Measurements from ENCODE around the gene RAPGEF1. TPM values are rescaled to one million over a fixed set of nuclear protein-coding genes. Genes with fewer than 3 reads are reported as not detected.

The RAPGEF1 gene
- polyA plus RNA-seq, 2 of the 4 experiments (the other 2 are of a cell fraction), result 21.6 to 27.7 TPM

DNA sequence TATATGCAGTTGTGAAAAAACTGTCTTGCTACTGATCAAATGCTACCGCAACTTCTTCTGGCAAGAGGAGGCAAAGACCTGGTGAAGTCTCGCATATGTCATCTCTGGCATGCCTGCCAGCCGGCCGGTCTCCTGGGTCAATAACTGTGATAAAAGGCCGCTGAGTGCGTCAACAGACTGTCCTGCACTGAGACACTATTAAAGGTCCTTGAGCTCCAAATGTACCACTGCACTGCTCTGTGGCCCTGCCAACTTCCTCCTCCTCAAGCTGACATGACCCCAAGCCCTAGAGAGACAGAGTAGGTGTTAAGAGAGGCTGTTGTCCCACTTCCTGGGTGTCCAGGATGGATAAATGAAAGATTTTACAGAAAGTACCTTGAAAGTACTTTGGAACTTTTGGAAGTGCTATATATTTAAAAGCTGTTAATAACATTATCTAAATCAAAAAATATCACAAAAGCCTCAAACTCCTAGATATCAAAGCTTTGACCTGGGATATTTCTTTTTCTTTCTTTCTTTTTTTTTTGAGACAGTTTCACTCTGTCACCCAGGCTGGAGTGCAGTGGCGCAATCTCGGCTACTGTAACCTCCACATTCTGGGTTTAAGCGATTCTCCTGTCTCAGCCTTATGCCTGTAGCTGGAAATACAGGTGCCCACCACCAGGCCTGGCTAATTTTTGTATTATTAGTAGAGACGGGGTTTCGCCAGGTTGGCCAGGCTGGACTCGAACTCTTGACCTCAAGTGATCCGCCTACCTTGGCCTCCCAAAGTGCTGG lies 31.5 kb downstream of the RAPGEF1 start:
- DNase-seq (ENCODE audit: low read depth in 1 of 2, low spot score in 1 of 2) (peak in 1 of 2 experiments; percentile 54), ATAC-seq (peak; percentile 54 to 69; a peak in 4 of 6 replicates), FAIRE-seq (no peak)
- Histone ChIP-seq H3K9me3 (no peaks in the 10 kb centered on the region), H3K27ac (peak overlapping the region; percentile 70 to 84), H3K4me3 (no peak overlapping the region; the same call in 2 of the 3 replicates), H3K4me2 (peak overlapping the region; percentile 64), H3K4me1 (peaks cover 76% of the 10 kb centered on the region)
- TF ChIP-seq CBX8 (IDR thresholded peaks at IDR 0.05) (no peak), CHD2 (IDR thresholded peaks at IDR 0.05; ENCODE audit: low read length, partially characterized antibody) (no peak), CEBPB (IDR thresholded peaks at IDR 0.05) (0 out of 4 replicates have a peak, but pooled peaks of 1 of the 2 experiments have one; percentile 15), NPAS2 (CRISPR knock-in tag; IDR thresholded peaks at IDR 0.05; ENCODE audit: borderline replicate concordance) (no peak), RARB (CRISPR knock-in tag; IDR thresholded peaks at IDR 0.05) (no peak)
- TF ChIP-seq, protein P1, sequence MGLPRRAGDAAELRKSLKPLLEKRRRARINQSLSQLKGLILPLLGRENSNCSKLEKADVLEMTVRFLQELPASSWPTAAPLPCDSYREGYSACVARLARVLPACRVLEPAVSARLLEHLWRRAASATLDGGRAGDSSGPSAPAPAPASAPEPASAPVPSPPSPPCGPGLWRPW (IDR thresholded peaks at IDR 0.05), result no peak
- ChIA-PET POLR2A (no interaction called here), CTCF (interaction anchor here (0.6 to 7.3 kb wide), 7 partner anchors 11 to 867 kb away, joined by 3 to 53 read pairs (median 4); partner anchors contain the start of gene RAPGEF1)
- 61% methylated on average over 13 of the region's 13 CpGs for WGBS (ENCODE audit: missing lambda C conversion rate)

DNA sequence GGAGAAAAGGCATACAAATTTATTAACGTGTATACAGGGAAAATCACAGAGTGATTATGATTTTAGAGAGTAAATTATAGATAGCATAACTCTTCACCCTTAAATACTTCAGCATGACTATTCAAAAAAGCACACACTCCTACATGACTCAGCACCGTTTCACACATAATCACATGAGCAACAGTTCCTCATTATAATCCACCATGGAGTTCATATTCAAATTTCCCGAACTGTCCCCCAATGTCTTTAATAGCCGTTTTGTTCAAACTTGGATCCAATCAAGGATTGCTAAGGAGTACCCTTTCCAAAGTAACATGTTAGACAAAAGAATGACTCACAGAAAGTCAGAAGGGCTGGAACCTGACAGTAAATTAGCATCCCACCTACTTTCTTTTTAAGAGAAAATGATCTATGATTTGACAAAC lies 32.1 kb downstream of the RAPGEF1 start:
- Histone ChIP-seq H3K4me2 (peak overlapping the region; percentile 64), H3K9me3 (no peaks in the 10 kb centered on the region), H3K27ac (peak overlapping the region; percentile 70 to 84), H3K4me1 (peaks cover 76% of the 10 kb centered on the region), H3K4me3 (no peak overlapping the region; the same call in 2 of the 3 replicates)
- DNase-seq (ENCODE audit: low read depth in 1 of 2, low spot score in 1 of 2), result peak; percentile 51 to 61
- ATAC-seq, result peak; percentile 46 to 61; a peak in 3 of 6 replicates
- FAIRE-seq, result no peak
- WGBS (ENCODE audit: missing lambda C conversion rate), result 22% methylated on average over 4 of the region's 4 CpGs
- ChIA-PET CTCF (interaction anchor here (0.6 to 7.3 kb wide), 4 partner anchors 32 to 868 kb away, joined by 3 to 53 read pairs (median 4); partner anchors contain the start of gene RAPGEF1), POLR2A (no interaction called here)
- TF ChIP-seq GATA3 (IDR thresholded peaks at IDR 0.05; ENCODE audit: borderline replicate concordance) (no peak), MYC (IDR thresholded peaks at IDR 0.05; ENCODE audit: borderline replicate concordance, low read length) (no peak), MAFK (IDR thresholded peaks at IDR 0.05; ENCODE audit: partially characterized antibody) (peak; percentile 95), KDM5A (IDR thresholded peaks at IDR 0.05) (no peak), POLR2AphosphoS2 (conservative IDR thresholded peaks at IDR 0.05; ENCODE audit: low read length) (no peak), FOSL2 (IDR thresholded peaks at IDR 0.05) (no peak), FOSL2 (CRISPR knock-in tag; IDR thresholded peaks at IDR 0.05) (peak; percentile 74), RAD21 (conservative IDR thresholded peaks at IDR 0.05 in 1 of 2, IDR thresholded peaks at IDR 0.05 in 1 of 2) (no peak), EP300 (IDR thresholded peaks at IDR 0.05) (no peak), MAZ (IDR thresholded peaks at IDR 0.05; ENCODE audit: borderline replicate concordance, low read depth, low read length) (no peak), RCOR1 (IDR thresholded peaks at IDR 0.05; ENCODE audit: low read depth, low read length) (no peak), RNF2 (IDR thresholded peaks at IDR 0.05; ENCODE audit: borderline replicate concordance, low read depth) (no peak), JUN (IDR thresholded peaks at IDR 0.05) (no peak), RARB (CRISPR knock-in tag; IDR thresholded peaks at IDR 0.05) (no peak), HEYL (CRISPR knock-in tag; IDR thresholded peaks at IDR 0.05) (no peak), ZFP36 (IDR thresholded peaks at IDR 0.05; ENCODE audit: borderline replicate concordance, partially characterized antibody) (no peak), HOXA7 (CRISPR knock-in tag; IDR thresholded peaks at IDR 0.05) (no peak), JUNB (IDR thresholded peaks at IDR 0.05) (0 out of 2 replicates have a peak, but pooled peaks have one; percentile 14), NFE2L2 (conservative IDR thresholded peaks at IDR 0.05; ENCODE audit: low read length) (peak; percentile 92)
- TF ChIP-seq, protein P2, sequence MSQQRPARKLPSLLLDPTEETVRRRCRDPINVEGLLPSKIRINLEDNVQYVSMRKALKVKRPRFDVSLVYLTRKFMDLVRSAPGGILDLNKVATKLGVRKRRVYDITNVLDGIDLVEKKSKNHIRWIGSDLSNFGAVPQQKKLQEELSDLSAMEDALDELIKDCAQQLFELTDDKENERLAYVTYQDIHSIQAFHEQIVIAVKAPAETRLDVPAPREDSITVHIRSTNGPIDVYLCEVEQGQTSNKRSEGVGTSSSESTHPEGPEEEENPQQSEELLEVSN (IDR thresholded peaks at IDR 0.05; ENCODE audit: borderline replicate concordance, low read depth), result no peak
- TF ChIP-seq, protein P3, sequence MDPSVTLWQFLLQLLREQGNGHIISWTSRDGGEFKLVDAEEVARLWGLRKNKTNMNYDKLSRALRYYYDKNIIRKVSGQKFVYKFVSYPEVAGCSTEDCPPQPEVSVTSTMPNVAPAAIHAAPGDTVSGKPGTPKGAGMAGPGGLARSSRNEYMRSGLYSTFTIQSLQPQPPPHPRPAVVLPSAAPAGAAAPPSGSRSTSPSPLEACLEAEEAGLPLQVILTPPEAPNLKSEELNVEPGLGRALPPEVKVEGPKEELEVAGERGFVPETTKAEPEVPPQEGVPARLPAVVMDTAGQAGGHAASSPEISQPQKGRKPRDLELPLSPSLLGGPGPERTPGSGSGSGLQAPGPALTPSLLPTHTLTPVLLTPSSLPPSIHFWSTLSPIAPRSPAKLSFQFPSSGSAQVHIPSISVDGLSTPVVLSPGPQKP (IDR thresholded peaks at IDR 0.05; ENCODE audit: low read depth, low read length), result no peak
- TF ChIP-seq, protein P4, sequence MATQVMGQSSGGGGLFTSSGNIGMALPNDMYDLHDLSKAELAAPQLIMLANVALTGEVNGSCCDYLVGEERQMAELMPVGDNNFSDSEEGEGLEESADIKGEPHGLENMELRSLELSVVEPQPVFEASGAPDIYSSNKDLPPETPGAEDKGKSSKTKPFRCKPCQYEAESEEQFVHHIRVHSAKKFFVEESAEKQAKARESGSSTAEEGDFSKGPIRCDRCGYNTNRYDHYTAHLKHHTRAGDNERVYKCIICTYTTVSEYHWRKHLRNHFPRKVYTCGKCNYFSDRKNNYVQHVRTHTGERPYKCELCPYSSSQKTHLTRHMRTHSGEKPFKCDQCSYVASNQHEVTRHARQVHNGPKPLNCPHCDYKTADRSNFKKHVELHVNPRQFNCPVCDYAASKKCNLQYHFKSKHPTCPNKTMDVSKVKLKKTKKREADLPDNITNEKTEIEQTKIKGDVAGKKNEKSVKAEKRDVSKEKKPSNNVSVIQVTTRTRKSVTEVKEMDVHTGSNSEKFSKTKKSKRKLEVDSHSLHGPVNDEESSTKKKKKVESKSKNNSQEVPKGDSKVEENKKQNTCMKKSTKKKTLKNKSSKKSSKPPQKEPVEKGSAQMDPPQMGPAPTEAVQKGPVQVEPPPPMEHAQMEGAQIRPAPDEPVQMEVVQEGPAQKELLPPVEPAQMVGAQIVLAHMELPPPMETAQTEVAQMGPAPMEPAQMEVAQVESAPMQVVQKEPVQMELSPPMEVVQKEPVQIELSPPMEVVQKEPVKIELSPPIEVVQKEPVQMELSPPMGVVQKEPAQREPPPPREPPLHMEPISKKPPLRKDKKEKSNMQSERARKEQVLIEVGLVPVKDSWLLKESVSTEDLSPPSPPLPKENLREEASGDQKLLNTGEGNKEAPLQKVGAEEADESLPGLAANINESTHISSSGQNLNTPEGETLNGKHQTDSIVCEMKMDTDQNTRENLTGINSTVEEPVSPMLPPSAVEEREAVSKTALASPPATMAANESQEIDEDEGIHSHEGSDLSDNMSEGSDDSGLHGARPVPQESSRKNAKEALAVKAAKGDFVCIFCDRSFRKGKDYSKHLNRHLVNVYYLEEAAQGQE (IDR thresholded peaks at IDR 0.05), result no peak
- TF ChIP-seq, protein P5, sequence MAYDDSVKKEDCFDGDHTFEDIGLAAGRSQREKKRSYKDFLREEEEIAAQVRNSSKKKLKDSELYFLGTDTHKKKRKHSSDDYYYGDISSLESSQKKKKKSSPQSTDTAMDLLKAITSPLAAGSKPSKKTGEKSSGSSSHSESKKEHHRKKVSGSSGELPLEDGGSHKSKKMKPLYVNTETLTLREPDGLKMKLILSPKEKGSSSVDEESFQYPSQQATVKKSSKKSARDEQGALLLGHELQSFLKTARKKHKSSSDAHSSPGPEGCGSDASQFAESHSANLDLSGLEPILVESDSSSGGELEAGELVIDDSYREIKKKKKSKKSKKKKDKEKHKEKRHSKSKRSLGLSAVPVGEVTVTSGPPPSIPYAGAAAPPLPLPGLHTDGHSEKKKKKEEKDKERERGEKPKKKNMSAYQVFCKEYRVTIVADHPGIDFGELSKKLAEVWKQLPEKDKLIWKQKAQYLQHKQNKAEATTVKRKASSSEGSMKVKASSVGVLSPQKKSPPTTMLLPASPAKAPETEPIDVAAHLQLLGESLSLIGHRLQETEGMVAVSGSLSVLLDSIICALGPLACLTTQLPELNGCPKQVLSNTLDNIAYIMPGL (CRISPR knock-in tag; IDR thresholded peaks at IDR 0.05; ENCODE audit: borderline replicate concordance), result no peak
